ENCODE measurements around the gene SOAT1.

DNA sequence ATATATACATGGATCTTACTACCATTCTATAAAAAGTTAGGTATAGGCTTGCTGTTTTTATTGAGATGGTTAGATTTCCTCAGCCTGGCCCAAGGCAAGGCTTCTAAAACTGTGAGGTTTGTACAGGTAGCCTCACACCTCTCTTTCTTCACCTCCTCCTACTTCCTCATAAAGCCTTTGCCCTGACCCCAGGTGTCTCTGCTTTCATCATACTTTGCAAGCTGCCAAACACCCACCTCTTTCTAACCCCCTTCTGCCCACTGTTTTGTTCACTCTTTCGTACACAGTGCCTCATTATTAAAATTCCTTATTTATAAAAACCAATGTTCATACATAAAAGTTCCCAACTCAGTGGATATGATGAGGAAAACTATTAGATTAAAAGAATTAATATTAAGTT lies 31.4 kb upstream of the SOAT1 start:
- TF ChIP-seq CTCF (IDR thresholded peaks at IDR 0.05) (no peak), POLR2A (IDR thresholded peaks at IDR 0.05) (no peak)

All from stomach (tissue), 4 donors.